HG03175 (cell line): ENCODE measurements around the gene CABLES1.
"Not testable (repeated sequence)": the region's sequence is repeated elsewhere in the genome, so short reads cannot be mapped to it uniquely, and the experiment has no call there.

Experiments used
- ATAC-seq: cut with Tn5 transposase; IDR thresholded peaks from one replicate; pipeline ENCODE4 v1.9.1; 2021; ENCODE audit warnings: mild to moderate bottlenecking, moderate library complexity; ENCODE audit not compliant: unreplicated experiment

CABLES1 gene

GRCh38 chr18:23259701-23260681, 124.7 kb downstream of the CABLES1 start:
- peak; percentile 74 for ATAC-seq

GRCh38 chr18:23260926-23261590, 125.8 kb downstream of the CABLES1 start:
- no peak for ATAC-seq

GRCh38 chr18:23263551-23264235, 128.4 kb downstream of the CABLES1 start:
- ATAC-seq: no peak

DNA sequence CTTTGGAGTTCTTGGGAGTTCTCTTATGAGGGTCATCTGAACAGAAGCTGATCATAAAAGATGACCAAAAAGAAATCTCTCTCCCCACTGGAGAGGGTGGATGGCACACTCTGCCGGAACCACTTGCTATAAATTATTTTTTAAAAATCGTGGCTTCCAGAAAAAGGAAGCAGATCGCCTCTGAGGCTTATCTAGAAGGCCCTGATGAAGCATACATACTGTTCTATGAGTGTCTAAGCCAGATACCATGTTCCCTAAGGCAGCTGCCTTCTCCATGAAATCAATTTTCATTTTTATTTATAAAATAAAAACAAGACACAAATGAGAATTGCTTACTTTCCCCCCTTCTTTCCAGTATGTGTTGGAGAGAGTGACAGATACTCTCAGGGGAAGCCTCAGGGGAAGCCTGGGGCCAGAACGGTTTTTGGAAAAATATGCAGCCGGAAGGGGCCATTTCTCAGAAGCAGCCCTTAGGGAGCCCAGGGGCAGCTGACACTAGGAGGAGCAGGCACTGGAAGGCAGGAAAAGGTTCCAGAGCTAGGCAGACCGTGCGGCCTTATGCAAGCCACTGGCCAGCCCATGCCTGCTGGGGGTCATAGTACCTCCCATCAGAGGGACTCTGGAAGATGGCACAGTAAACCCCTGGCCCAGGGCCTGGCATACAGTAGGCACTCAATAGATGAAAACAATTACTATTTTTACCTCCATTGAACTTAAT, 130.6 kb downstream of the CABLES1 start:
- ATAC-seq: no peak

- ATAC-seq: no peak
These were observed 131.6 kb downstream of the CABLES1 start for GRCh38 chr18:23266717-23267446.

DNA sequence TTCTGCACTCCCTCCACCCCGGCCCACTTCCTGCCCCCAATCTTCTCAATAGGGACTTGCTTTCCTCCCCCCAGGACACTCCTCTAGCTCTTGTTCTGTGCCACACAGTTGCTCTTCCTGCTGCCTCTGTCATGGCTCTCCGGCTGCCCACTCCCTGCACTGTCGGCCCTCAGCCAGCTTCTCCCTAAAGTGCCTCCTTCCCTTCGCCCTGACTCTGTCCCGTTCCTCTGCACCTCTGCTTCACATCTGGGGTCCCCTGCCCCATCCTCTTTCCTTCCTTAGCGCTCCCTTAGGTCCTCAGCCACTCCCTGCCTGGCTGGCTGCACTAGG, 132.1 kb downstream of the CABLES1 start:
- ATAC-seq: no peak

DNA sequence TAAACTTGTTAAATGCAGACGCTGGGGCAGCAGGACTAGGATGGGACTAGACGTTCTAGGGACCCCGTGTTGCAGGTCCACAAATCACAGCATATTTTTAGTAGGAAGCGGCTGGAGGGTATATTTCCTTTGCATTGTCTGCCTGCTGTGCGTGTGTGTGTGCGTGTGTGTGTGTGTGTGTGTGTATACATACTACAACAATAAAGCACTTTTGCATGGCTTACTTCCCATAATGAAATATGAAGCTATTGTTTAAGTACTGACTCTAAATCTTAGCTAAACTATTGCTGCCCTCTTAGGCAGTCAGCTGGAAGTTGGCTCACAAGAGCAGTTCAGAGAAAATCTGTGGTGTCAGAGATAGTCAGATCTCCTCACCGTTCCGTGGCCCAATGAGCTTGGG, 133.4 kb downstream of the CABLES1 start:
- ATAC-seq: no peak

GRCh38 chr18:23269068-23269467, 133.8 kb downstream of the CABLES1 start:
- not testable (repeated sequence) for ATAC-seq

GRCh38 chr18:23269928-23270327, 134.6 kb downstream of the CABLES1 start:
- ATAC-seq: no peak

DNA sequence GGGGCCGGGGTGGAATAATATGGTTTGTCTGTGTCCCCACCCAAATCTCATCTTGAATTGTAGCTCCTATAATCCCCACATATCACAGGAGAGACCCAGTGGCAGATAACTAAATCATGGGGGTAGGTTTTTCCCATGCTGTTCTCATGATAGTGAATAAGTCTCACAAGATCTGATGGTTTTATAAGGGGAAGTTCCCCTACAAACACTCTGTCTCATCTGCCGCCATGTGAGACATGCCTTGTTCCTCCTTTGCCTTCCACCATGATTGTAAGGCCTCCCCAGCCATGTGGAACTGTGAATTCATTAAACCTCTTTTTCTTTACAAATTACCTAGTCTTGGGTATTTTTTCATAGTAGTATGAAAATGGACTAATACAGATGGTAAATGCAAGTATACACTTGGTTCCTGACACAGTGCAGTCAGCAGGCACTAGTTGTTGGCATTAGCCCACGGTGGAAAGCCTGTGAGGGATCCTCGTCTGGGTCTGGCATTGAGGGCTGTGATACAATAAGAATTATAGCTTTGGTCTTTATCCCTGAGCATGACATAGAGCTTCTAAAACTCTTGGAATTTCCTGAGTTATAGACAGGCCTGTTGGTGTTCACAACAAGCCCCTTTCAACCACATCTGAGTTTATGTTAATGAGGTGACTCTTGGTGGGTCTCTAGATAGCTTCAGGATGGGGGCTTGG, 135.8 kb downstream of the CABLES1 start:
- no peak for ATAC-seq

GRCh38 chr18:23272498-23273232, 137.4 kb downstream of the CABLES1 start:
- no peak for ATAC-seq

- no peak for ATAC-seq
These were observed 138.2 kb downstream of the CABLES1 start for GRCh38 chr18:23273443-23273966.

DNA sequence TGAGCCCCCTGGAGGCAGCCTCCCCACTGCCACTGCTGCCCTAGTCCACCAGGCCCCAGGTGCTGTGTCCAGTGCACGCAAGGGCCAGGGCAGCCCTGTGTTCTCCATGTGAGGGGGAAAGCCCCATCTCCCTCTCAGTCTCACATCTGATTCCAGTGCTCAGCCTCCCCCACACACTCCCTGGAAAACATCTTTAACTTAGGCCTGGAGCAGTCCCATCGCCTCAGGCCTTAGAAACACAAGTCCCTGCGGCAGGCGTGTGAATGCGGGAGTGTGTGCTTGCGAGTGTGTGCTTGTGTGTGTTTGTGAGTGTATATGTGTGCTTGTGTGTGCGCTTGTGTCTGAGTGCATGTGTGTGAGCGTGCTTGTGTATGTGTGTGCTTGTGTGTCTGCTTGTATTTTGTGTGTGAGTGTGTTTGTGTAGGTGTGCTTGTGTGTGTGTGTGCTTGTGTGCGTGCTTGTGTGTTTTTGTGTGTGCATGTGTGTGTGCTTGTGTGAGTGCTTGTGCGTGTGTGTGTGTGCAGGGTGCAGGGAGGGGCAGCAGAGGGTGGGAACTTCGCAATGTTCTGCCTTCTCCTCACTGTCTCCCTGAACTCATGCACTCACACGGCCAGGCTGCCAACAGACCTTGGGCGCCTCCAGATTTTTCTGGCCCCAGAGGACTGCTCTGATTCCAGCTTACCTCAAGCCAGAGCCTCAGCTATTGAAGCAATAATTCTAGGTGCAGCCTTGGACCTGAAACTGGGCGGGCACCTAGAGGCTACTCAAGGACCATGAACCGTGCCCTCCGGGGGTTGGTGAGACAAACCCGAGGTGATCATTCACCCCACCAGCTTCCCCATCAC, 139.6 kb downstream of the CABLES1 start:
- no peak for ATAC-seq

DNA sequence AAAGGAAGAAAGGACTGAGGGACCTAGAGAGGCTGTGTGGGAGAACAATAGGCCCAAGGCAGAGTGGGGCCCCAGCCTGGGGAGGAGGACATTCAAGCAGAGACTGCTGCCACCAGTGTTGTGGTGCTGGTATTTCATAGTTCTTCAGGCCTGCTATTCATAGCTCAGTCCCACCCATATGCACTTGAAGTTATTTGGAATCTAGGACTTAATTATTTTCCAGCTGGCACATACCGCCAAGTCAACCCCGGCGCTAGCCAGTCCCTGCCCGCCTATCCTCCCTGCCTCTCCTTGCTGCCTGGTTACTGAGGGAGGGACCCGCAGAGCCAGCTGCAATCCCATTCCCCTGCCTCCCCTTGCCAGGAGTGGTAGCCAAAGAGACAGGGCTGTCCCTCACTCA, 141.2 kb downstream of the CABLES1 start:
- no peak for ATAC-seq

- no peak for ATAC-seq
These were observed 142.1 kb downstream of the CABLES1 start for GRCh38 chr18:23277399-23277798.

DNA sequence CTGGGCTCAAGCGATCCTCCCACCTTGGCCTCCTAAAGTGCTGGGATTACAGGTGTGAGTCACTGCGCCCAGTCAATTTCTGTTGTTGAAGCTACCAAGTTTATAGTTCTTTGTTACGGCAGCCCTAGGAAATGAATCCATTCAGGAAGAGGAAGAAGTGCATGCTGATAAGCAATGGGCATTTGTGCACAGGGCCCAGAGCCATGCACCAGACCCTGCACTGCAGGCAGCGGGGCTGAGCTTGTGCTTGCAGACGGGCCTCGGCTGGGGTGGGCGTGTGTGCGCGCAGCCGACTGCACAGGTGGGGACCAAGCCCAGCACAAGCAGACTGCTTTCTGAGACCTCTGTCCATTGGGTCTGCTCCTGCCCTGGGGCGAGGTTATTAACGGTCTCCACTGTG, 144.6 kb downstream of the CABLES1 start:
- no peak for ATAC-seq

GRCh38 chr18:23280844-23281243, 145.6 kb downstream of the CABLES1 start:
- no peak for ATAC-seq
